HL-60 (cell line): ENCODE results near the gene POU2AF1.

ENCODE experiments used
- GABPA ChIP-seq: IDR thresholded peaks from 2 replicates; pipeline ENCODE4 v1.6.1; 2012; ENCODE audit warnings: low read depth
- POLR2AphosphoS5 ChIP-seq: IDR thresholded peaks from 2 replicates; pipeline ENCODE4 v1.6.1; 2012; ENCODE audit warnings: low read depth
- SPI1 ChIP-seq: IDR thresholded peaks from 2 replicates; pipeline ENCODE4 v1.6.1; 2012; ENCODE audit warnings: low read depth, mild to moderate bottlenecking, borderline replicate concordance
- TF ChIP-seq, protein P1 (sequence below): IDR thresholded peaks from one replicate; pipeline ENCODE4 v1.5.1; 2011; ENCODE audit warnings: low read length, control low read depth, inconsistent platforms; ENCODE audit not compliant: insufficient read depth
- TF ChIP-seq, protein P2 (sequence below): IDR thresholded peaks from 2 replicates; pipeline ENCODE4 v1.6.1; 2012; ENCODE audit warnings: low read depth; ENCODE audit not compliant: insufficient replicate concordance

GRCh38 chr11:111358038-111359001 is 20.8 kb downstream of the POU2AF1 start:
- TF ChIP-seq, protein P1, sequence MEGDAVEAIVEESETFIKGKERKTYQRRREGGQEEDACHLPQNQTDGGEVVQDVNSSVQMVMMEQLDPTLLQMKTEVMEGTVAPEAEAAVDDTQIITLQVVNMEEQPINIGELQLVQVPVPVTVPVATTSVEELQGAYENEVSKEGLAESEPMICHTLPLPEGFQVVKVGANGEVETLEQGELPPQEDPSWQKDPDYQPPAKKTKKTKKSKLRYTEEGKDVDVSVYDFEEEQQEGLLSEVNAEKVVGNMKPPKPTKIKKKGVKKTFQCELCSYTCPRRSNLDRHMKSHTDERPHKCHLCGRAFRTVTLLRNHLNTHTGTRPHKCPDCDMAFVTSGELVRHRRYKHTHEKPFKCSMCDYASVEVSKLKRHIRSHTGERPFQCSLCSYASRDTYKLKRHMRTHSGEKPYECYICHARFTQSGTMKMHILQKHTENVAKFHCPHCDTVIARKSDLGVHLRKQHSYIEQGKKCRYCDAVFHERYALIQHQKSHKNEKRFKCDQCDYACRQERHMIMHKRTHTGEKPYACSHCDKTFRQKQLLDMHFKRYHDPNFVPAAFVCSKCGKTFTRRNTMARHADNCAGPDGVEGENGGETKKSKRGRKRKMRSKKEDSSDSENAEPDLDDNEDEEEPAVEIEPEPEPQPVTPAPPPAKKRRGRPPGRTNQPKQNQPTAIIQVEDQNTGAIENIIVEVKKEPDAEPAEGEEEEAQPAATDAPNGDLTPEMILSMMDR, result no peak
- TF ChIP-seq, protein P2, sequence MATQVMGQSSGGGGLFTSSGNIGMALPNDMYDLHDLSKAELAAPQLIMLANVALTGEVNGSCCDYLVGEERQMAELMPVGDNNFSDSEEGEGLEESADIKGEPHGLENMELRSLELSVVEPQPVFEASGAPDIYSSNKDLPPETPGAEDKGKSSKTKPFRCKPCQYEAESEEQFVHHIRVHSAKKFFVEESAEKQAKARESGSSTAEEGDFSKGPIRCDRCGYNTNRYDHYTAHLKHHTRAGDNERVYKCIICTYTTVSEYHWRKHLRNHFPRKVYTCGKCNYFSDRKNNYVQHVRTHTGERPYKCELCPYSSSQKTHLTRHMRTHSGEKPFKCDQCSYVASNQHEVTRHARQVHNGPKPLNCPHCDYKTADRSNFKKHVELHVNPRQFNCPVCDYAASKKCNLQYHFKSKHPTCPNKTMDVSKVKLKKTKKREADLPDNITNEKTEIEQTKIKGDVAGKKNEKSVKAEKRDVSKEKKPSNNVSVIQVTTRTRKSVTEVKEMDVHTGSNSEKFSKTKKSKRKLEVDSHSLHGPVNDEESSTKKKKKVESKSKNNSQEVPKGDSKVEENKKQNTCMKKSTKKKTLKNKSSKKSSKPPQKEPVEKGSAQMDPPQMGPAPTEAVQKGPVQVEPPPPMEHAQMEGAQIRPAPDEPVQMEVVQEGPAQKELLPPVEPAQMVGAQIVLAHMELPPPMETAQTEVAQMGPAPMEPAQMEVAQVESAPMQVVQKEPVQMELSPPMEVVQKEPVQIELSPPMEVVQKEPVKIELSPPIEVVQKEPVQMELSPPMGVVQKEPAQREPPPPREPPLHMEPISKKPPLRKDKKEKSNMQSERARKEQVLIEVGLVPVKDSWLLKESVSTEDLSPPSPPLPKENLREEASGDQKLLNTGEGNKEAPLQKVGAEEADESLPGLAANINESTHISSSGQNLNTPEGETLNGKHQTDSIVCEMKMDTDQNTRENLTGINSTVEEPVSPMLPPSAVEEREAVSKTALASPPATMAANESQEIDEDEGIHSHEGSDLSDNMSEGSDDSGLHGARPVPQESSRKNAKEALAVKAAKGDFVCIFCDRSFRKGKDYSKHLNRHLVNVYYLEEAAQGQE, result no peak
- TF ChIP-seq POLR2AphosphoS5, result no peak
- no peak for TF ChIP-seq GABPA
- TF ChIP-seq SPI1, result no peak
